NOMO-1 treated with dmso at 0.1 percent for 144 hours (cell line): ENCODE measurements around the gene DNAJC3.
"Not testable (repeated sequence)": the region's sequence is repeated elsewhere in the genome, so short reads cannot be mapped to it uniquely, and the experiment has no call there.

ENCODE experiments used
- DNase-seq: peaks from one replicate; lab custom pipeline; 2025; ENCODE audit not compliant: unreplicated experiment; lab: John Stamatoyannopoulos, UW

DNAJC3 gene

DNA sequence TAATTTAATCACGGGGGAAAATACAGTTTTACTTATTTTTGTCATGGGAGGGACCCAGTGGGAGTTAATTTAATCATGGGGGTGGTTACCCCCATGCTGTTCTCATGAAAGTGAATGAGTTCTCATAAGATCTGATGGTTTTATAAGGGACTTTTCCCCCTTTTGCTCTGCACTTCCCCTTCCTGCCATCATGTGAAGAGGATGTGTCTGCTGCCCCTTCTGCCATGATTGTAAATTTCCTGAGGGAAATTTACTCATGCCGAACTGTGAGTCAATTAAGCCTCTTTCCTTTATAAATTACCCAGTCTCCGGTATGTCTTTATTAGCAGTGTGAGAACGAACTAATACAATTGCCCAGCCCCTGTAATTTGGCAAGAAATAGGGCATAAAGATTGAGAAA, 35.9 kb downstream of the DNAJC3 start:
- not testable (repeated sequence) for DNase-seq

GRCh38 chr13:95713651-95714050, 36.7 kb downstream of the DNAJC3 start:
- no peak for DNase-seq

GRCh38 chr13:95714142-95714832, 37.3 kb downstream of the DNAJC3 start:
- peak; percentile 48 for DNase-seq

- DNase-seq, result no peak
Measured at GRCh38 chr13:95716231-95716630, 39.3 kb downstream of the DNAJC3 start.

DNA sequence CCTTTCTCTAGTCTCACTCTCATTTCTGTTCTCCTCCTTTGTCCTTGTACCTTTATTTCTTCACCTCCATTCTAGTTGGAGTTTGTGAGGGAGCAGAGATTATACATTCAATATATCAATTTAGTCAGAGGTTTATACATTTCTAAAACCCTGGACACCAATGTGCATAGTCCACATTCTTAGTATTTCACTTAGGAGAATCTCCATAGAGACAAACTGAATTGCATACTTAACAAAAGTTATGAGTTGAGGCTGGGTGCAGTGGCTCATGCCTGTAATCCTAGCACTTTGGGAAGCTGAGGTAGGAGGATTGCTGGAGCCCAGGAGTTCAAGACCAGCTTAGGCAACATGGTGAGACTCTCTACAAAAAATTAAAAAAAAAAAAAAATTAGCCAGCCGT, 45.3 kb downstream of the DNAJC3 start:
- no peak for DNase-seq

- no peak for DNase-seq
Measured at GRCh38 chr13:95723438-95723837, 46.5 kb downstream of the DNAJC3 start.

DNA sequence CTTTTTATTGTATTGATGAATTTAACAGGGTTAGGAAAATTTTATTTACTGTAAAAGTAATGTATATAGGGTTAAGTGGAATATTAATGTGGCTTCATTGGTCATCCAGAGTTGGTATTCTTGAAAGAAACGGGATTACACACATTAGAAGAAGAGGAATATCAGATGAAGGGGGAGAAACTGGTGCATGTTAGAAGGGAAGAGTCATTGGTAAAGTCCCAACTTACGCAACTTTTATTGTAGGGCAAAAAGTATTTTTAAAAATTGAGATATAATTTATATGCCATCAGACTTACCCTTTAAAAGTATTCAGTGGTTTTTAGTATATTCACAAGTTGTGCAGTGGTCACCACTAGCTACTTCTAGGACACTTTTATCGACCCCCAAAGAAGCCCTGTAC, 47.3 kb downstream of the DNAJC3 start:
- no peak for DNase-seq

DNA sequence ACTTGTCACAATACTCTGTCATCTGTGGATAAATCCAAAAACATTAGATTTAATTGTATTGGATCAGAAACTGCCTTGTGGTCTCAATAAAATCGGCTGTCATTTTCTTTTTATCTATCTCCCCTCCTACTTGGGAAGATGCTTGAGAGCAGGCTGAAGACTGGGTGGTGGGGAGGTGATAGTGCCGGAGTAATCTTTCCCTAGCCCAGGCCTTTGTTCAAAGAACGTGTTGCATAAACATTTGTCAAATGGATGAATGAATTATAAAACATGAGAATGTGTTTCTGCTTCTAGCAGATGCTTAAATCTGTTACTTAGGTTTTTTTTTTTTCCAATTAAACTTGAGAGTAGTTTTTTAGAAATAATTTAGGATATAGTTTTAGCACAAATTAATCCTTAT, 49.9 kb downstream of the DNAJC3 start:
- no peak for DNase-seq

- DNase-seq, result no peak
Measured at GRCh38 chr13:95728957-95729356, 52.0 kb downstream of the DNAJC3 start.

DNA sequence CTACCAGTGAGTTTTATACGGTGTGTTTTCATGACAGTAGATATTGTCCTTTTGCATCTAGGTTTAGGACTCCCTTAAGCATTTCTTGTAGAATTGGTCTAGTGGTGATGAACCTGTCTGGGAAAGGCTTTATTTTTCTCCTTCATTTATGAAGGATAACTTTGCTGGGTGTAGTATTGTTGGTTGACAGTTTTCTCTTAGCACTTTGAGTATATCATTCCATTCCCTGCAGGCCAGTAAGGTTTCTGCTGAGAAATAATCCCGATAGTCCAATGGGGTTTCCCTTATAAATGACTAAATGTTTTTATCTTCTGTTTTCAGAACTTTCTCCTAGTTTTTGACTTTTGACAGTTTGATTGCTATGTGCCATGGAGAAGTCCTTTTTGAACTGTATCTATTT, 57.2 kb downstream of the DNAJC3 start:
- DNase-seq, result no peak

DNA sequence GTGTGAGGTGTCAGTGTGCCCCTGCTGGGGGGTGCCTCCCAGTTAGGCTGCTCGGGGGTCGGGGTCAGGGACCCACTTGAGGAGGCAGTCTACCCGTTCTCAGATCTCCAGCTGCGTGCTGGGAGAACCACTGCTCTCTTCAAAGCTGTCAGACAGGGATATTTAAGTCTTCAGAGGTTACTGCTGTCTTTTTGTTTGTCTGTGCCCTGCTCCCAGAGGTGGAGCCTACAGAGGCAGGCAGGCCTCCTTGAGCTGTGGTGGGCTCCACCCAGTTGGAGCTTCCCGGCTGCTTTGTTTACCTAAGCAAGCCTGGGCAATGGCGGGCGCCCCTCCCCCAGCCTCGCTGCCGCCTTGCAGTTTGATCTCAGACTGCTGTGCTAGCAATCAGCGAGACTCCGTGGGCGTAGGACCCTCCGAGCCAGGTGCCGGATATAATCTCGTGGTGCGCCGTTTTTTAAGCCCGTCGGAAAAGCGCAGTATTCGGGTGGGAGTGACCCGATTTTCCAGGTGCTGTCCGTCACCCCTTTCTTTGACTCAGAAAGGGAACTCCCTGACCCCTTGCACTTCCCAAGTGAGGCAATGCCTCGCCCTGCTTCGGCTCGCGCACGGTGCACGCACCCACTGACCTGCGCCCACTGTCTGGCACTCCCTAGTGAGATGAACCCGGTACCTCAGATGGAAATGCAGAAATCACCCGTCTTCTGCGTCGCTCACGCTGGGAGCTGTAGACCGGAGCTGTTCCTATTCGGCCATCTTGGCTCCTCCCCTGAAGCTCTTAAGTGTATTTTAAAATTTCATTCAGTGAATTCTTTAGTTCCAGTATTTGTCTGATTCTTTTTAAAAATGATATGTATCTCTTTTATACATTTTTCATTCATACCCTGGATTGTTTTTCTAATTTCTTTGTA, 63.4 kb downstream of the DNAJC3 start:
- DNase-seq, result not testable (repeated sequence)

GRCh38 chr13:95740979-95741320, 64.0 kb downstream of the DNAJC3 start:
- no peak for DNase-seq

- no peak for DNase-seq
Measured at GRCh38 chr13:95741584-95742563, 64.9 kb downstream of the DNAJC3 start.

- no peak for DNase-seq
Measured at GRCh38 chr13:95743192-95743591, 66.3 kb downstream of the DNAJC3 start.

GRCh38 chr13:95745289-95745688, 68.3 kb downstream of the DNAJC3 start:
- DNase-seq, result no peak

DNA sequence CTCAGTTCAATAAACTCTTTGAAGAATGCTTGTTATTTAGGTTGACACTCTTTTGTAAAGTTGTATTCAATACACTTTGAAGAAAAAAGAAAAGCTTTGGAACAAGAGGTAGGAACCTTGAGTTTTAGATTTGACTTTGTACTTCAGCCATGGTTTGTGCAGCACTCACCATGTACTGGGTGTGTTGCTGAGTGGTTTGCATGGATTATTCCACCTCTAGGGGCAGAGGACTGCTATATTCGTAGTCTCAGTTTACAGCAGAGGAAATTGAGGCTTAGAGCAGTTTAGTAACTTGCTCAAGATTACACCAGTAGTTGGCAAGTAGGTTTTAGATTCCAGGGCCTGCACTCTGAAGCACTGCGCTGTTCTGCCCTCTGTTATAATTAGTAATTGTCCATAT, 68.8 kb downstream of the DNAJC3 start:
- no peak for DNase-seq

DNA sequence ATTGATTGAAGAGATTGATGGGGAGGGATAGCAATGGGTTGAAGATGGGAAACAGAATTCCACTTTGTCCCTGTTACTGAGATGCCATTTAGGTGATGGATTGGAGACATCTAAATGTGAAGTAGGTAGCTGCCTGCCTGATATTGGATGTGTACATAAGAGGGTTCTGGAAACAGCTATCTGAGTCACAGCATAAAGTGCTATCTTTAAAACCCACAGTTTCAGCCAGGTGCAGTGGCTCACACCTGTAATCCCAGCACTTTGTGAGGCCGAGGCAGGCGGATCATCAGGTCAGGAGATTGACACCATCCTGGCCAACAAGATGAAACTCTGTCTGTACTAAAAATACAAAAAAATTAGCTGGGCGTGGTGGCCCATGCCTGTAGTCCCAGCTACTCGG, 72.6 kb downstream of the DNAJC3 start:
- DNase-seq, result no peak

DNA sequence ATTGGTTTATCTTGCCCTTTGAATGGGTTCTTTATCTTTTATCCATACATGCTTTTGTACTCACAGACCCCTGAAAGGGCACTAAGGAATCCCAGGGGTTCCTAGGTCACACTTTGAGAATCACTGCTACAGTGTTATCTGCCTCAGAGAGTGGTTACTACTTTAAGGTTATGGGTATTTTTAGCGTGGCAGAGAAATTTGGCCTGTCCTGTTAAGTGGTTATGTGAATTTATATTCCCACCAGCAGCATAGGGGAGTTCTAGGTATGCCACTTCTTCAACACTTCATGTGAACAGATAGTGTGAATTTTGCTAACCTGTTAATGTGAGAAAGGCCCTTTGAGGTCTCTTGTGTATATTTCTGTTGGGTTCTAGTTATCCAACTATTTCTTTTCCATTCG, 75.7 kb downstream of the DNAJC3 start:
- no peak for DNase-seq

DNA sequence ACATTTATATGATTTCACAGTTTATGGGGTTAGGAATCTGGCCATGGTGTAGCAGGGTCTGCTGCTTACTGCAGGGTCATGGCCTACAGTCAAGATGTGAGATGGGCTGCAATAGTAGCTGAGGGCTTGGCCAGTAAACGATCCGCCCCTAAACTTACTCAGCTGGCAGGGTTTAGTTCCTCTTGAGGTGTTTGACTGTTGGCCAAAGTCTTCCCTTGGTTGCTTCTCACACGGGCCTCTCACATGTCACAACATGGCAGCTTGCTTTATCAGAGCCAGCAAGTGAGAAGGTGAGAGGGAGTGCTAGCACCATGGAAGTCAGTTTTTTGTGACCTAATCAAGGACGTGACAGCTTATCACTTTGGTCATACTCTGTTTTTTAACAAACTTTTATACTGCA, 77.1 kb downstream of the DNAJC3 start:
- DNase-seq, result peak; percentile 5

DNA sequence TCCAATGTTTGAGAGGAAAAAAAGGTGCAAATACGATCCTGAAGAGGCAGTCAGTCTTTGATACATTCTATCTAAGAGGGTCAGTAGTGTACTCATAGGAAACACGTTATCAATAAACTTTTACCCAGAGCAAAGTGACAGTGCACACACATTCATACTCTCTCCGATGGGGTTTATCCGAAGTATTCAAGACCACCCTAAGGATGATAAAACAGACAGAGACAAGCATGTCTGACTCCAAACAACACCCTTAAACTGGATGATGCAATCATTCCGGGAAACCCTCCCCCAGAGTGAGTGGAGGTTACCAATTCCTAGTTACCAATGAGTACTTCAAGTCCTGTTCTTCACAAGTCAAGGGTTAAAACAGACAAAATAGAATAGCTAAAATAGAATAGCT, 79.1 kb downstream of the DNAJC3 start:
- no peak for DNase-seq

- not testable (repeated sequence) for DNase-seq
Measured at GRCh38 chr13:95762626-95763025, 85.7 kb downstream of the DNAJC3 start.
